Gastroesophageal sphincter (tissue), 3 donors: Measurements from ENCODE around the gene AMDHD1.

Experiments
- POLR2A ChIP-seq, 2 donors: fragments of 450-650 bp; IDR thresholded peaks; one replicate each; pipeline ENCODE4 v1.6.1; 2017; ENCODE audit warnings: antibody characterized with exemption in 2 of 2, mild to moderate bottlenecking in 2 of 2, moderate library complexity in 1 of 2
- TF ChIP-seq, protein P1 (sequence below), 4 experiments: fragments of 200-600 bp in 2 of 4; fragments of 450-650 bp in 2 of 4; sonication (generic) in 1 of 4; IDR thresholded peaks; one replicate each; pipeline ENCODE4 v1.5.1; 2017 to 2019; ENCODE audit warnings: antibody characterized with exemption in 4 of 4, mild to moderate bottlenecking in 2 of 4, moderate library complexity in 2 of 4

DNA sequence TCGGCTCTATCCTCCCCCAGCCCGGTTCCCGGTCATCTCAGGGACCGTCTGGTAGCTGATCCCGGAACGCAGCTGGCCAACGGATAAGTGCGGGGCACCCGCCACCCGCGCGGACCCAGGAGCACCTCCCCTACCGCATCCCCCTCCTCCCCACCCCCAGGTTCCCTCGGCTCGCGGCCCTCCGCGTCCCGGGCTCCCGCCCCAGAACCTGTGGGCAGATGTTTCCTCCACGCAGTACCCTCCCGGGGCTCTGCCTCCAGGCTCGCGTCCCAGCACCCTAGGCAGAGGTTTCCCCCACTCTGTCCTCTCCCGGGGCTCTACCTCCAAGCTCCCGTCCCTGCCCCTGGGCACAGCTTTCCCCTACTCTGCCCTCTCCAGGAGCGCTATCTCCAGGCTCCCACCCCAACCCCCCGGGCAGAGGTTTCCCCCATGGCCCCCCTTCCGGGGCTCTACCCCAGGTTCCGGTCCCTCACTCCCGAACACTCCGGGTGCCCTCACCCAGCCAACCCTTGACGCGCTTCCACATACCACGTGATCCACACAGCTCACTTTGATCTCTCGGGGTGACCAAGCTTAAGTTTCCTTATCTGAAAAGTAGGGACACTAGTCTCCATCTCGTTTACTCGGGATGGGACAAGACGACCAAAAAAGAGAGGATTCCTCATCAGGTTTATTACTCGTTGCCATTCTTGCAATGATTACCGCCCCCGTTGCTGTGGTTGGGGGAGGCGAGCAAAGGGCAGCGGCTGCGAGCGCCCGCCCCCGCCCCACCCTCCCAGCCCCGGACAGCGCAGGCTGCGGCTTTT lies 404 bp upstream of the AMDHD1 start, which contains the start of gene CCDC38:
- TF ChIP-seq, protein P1, sequence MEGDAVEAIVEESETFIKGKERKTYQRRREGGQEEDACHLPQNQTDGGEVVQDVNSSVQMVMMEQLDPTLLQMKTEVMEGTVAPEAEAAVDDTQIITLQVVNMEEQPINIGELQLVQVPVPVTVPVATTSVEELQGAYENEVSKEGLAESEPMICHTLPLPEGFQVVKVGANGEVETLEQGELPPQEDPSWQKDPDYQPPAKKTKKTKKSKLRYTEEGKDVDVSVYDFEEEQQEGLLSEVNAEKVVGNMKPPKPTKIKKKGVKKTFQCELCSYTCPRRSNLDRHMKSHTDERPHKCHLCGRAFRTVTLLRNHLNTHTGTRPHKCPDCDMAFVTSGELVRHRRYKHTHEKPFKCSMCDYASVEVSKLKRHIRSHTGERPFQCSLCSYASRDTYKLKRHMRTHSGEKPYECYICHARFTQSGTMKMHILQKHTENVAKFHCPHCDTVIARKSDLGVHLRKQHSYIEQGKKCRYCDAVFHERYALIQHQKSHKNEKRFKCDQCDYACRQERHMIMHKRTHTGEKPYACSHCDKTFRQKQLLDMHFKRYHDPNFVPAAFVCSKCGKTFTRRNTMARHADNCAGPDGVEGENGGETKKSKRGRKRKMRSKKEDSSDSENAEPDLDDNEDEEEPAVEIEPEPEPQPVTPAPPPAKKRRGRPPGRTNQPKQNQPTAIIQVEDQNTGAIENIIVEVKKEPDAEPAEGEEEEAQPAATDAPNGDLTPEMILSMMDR (IDR thresholded peaks at IDR 0.05), result no peak
- peak in 1 of 2 donors; percentile 15 for TF ChIP-seq POLR2A (IDR thresholded peaks at IDR 0.05)
